ENCODE data around the gene RPS23.
"Not testable (repeated sequence)": the region's sequence is repeated elsewhere in the genome, so short reads cannot be mapped to it uniquely, and the experiment has no call there.

The RPS23 gene

GRCh38 chr5:82287625-82288024, 9.5 kb upstream of the RPS23 start:
- peak in 1 of 14 donors; percentile 1 for DNase-seq

DNA sequence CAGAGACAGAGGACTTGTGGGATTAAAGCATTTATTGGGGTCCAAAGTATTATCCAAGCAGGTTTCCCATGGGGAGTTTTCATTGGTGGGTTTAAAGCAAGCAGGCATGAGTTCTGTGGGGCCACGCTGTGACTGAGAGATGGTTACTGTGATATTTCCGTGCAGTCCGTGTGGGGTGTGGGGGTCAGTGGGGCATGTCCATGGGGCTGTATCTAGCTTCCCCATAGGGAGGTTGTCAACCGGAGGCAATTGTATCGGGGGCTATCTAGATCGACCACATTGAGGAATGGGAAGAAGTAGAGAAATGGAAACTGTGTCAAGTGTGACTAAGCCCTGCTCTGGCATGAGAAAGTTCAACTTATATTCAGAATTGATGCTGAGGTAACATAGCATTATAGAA, 7.1 kb upstream of the RPS23 start:
- no peak for DNase-seq

DNA sequence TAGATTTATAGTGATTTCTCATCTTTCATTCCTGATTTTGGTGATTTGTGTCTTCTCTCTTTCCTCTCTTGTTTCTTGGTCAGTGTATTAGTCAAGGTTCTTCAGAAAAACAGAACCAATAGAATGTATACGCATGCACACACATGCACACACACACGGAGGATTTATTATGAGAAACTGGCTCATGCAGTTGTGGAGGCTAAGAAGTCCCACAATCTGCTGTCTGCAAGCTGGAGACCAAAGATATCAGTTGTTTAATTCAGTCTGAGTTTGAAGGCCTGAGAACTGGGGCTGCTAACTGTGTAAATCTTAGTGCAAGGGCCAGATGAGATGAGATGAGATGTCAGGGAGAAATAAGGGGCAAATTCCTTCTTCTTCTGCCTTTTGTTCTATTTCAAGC, 5.7 kb upstream of the RPS23 start:
- no peak for DNase-seq

DNA sequence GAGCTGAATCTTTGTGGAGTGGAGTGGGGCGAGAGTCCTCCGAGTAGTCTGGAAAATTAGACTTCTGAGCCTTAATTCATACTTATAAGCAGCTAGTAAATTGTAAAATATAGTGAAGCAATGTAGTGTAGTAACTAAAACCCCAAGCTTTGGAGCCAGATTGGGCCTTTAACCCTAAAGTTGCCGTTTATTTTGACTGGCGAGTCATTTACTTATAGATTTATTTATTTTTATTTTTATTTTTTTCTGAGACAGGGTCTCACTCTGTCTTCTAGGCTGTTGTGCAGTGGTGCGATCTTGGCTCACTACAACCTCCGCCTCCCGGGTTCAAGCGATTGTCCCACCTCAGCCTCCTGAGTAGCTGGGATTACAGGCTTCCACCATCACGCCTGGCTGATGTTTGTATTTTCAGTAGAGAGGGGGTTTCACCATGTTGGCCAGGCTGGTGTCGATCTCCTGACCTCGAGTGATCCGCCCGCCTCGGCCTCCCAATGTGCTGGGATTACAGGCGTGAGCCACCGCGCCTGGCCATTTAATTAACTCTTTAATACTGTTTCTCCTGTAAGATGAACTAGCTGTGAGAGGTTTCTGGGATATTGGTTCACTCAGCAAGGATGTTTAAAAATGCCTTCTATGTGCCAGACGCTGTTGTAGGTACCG, 687 bp upstream of the RPS23 start:
- no peak for DNase-seq

GRCh38 chr5:82277613-82277986, 554 bp downstream of the RPS23 start:
- DNase-seq, result no peak

GRCh38 chr5:82276800-82277612, 1.1 kb downstream of the RPS23 start:
- DNase-seq, result no peak

GRCh38 chr5:82275216-82275664, 2.9 kb downstream of the RPS23 start:
- DNase-seq, result no peak

DNA sequence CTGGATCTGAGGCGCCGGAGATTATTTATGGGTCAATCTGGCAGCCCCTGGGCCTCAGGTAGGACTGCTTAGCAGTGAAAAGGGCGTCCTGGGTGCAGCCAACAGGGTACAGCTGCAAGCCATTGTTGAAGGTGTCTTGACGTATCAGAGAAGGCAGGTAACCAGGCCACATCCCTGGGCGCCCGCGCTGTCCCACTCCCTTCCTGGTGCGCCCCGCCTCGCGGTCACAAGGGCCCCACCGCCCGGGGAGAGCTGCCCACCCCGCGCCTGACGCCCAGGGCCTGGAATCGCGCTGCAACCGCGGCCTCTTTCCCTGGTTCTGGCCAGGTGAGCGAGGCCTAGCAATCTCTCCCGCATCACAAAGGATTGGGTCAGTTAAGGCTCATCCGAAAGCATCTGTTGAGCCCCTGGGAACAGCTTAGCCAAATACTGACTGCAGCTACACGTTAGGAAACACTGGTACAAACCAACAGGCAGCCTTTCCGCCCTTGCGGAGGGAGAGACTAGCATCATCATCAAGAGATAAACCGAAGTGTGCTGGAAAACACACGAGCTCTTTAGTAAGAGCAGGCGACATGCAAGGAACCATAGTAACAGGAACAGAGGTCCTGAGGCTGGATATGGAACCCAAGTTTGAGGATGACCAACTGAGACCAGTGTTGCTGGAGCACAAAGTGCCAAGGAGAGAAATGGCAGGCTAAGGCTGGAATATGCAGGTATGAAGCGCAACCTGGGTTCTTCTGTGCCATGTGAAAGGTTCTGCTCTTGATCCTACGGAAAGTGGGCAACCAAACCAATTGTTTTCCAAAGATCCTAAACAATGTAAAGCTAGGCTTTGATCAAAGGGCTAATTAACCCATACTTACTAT, 3.6 kb downstream of the RPS23 start:
- DNase-seq, result no peak

GRCh38 chr5:82273426-82273825, 4.7 kb downstream of the RPS23 start:
- not testable (repeated sequence) for DNase-seq

DNA sequence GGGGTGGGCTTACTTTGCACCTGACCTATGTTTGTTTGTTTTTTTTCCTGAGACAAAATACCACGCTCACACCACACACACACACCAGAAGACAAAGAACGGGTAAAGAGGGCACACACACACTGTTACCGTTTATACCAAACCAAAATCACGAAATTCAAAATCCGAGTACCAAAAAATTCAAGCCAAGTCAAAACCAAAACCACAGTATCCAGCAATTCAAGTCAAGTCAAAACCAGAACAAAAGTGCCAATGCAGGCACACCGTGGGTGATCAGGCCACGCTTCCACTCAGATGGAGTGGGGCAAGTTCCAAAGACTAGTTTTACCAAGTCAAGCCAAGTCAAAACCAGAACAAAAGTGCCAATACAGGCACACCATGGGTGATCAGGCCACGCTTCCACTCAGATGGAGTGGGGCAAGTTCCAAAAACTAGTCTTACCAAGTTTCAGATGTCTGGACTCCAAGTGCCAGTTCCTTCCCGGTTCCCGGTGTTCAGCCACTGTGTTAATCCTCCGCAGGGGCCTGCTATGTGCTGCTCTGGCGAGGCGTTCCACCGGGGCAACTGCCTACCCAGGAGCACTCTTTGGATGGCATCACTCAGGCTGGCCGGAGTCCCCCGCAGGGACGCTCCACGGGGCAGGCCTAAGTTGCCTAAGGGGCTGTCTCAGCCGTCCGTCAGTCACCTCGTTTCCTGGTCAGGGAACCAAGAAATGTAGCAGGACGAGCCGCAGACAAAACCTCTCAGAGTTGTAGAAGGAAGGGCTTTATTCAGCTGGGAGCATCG, 5.4 kb downstream of the RPS23 start:
- not testable (repeated sequence) for DNase-seq

GRCh38 chr5:82269363-82269762, 8.8 kb downstream of the RPS23 start:
- DNase-seq, result not testable (repeated sequence)

- not testable (repeated sequence) for DNase-seq
These were observed 10.7 kb downstream of the RPS23 start for GRCh38 chr5:82267297-82267933.

DNA sequence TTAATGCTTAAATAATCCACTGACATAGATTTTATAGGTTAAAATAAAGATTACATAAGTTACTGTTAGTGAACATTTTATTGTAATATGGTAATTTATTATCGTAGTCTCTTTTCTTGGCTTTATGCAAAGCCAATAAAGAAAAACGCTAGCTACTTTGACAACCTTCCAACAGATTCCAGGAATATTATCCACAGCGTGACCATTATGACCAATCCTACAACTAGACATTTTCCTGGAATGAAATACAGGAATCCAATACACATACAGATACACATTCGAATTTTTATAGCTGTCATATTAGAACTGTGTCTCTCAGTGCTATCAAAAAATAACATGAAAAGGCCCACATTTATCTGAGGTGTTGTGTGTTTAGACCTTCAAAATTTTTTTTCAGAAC, 13.1 kb downstream of the RPS23 start:
- no peak for DNase-seq

DNA sequence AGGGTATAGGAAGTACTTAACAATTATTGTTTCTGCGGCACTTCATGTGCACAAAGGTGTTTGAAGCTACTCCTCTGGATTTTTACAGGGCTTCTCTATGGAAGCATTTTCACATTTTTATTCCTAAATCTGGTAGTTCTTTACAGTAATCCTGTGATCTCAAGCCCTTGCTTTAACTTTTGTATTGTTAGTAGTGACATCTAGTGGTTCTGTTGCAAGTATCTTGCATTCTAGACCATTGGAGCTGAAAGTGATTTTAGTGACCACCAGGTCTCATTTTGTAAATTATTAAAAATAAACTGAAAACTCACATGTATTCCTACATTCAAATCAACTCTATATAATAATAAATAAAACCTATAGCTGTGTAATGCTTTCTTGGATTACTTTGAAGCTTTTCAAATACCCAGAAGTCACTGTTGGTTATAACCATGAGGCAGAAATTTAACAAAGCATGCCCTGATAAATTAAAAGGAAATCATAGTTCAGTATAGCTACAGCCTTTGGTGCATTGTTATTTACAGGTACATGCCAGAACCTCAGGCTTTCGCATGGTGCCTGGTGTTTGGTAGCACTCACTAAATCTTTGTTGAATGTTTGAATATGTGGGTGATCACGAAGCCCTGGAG, 18.9 kb downstream of the RPS23 start:
- DNase-seq, result no peak

DNA sequence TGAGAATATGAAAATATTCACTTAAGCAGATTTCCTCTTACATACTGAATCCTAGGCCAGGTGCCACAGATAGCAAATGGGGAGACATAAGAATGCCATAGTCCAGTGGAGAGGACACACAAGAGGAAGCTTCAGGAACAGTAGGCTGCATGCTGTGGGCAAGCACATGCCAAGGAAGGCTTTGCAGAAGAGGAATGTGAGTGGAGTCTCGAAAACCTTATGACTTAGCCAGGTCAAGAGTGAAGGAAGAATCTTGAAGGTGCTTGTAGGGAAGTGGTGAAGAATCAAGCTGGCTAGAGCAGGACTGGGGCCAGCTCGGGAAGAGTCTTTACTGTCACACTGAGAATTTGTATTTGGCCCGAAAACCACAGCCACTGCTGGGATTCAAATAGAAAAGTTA, 20.4 kb downstream of the RPS23 start:
- DNase-seq, result no peak

DNA sequence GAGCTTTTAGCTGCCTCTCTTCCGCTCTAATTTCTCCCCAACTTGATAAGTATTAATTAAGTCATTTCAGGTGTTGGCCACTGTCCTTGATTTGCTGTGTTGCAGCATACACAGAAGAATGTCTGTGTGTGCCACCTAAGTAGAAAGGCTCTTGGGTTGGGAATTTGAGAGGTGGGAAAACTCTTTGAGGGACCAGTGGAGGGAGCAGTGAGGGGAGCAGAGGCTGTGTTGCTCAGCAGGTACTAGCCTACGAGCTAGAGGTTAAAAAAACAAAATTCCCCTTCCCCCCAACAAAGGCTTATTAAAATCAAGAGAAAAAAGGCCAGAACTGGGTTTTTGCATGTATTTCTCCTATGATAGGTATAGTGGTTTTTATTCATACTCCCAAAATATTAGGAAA, 20.9 kb downstream of the RPS23 start:
- DNase-seq, result no peak

- no peak for DNase-seq
These were observed 22.3 kb downstream of the RPS23 start for GRCh38 chr5:82255844-82256243.

GRCh38 chr5:82252744-82253143, 25.4 kb downstream of the RPS23 start:
- no peak for DNase-seq

GRCh38 chr5:82246960-82247574, 31.1 kb downstream of the RPS23 start:
- DNase-seq, result no peak

DNA sequence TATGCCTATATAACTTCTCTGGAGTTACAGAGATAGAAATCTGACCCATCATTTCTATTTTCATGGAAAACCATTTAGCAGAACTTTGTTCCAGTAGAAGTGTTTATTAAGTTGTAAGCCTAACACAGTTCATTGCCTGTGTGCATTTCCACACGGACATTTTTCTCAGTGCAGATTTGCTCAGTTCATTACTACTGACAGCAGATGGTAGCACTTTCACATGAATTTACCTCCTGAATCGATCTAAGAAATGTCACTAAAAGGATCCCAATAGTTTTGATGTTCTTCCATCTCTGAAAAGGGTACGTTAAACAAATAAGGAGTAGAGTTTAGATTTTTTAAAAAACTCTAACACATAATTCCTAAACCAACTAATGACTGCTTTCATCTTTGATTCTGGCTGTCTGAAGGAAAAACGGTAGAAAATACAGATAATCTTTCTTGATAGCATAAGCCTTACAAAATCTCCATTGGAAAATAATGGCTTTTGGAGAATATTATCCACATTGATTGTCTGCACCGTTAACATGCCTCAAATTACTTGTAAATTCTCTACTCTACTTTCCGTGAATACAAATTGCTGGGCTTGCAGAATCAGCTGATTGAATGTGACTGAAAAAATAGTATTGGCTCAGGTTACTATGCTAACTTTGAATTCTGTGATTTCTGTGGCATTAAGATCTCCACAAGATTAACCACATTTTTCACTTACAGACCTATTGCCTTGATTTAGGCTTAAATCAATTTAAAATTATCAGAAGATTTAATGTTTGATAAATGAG, 33.1 kb downstream of the RPS23 start:
- no peak for DNase-seq

Measured in C1 segment of cervical spinal cord (tissue), 14 donors.